Frontal cortex (tissue), 4 donors: Measurements from ENCODE around the gene SUSD2. TPM values are rescaled to one million over a fixed set of nuclear protein-coding genes. Genes with fewer than 3 reads are reported as not detected.
"Not testable (repeated sequence)": the region's sequence is repeated elsewhere in the genome, so short reads cannot be mapped to it uniquely, and the experiment has no call there.

Source experiments
- DNase-seq, 2 donors: peaks; one replicate each; pipeline ENCODE4 v3.0.0; 2012; ENCODE audit warnings: low spot score in 2 of 2
- FAIRE-seq: peaks from 2 replicates; lab custom pipeline; 2012; peaks lifted over from hg19 to GRCh38; lab: Jason Lieb, UNC
- total RNA-seq: library from RNA; depleted of rRNA; stranded (reverse); fragments of >200 nt; gene quantifications from one replicate; pipeline ENCODE4 v1.2.3, GENCODE V29; 2014
- donor health status: control.
- donor health status: control.
- donor health status: control.

Gene SUSD2
- total RNA-seq, 1 donor from 2014 or later, result under 0.01 TPM

DNA sequence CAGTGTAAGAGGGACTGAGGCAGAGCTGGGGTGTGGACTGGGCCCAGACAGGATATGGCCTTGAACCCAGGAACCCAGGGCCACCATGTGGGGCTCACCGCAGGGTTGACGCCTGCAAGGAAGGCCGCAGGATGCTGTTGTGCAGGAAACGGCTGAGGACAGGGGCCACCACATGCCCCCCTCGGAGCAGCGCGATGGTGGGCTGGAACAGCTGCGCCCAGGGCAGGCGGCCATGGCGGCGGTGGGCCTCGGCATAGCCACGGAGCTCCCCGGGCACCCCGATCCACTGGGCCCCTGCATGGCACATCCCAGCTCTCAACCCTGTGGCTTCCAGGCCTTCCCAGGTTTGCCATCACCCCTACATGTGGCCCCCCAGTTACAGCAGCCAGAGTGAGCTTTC lies 51.4 kb downstream of the SUSD2 start:
- FAIRE-seq (no peak), DNase-seq (no peak)

DNA sequence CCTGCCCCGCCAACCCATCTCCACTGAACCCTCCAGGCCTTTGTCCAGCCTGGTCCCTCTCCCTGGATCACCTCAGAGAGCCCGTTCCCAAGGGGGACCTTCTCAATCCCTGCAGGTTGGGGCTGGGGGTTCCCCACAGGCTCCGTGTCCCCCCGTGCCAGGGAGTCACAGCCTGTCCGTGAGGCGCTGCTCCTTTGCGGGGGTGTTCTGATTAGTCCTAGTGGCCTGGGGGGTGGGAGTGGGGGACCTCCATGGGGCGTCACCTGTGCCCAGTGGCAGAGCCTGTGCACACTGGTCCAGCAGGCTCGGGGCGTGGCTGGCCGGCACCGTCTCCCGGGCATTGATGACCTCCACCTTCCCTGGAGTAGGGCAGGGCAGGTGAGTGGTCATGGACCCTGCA lies 51.9 kb downstream of the SUSD2 start:
- FAIRE-seq, result no peak

DNA sequence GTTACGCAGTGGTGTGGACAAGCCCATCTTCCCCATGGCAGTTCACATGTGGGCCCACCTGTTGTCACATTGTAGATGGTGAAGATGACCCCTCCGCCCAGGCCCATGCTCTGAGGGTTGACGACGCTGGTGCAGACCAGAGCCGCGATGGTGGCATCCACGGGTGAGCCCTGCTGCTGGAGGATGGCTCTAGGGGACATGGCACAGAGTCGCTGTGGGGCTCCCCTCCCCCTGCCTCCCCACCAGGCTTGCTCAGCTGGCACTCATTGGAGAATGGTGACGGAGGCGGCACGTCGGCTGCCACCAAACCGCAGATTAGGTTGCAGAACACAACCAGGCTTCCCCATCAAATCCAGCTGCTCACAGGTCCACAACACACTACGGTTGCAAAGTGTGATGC lies 52.5 kb downstream of the SUSD2 start:
- FAIRE-seq (no peak), DNase-seq (no peak)

More for the DNA sequence above, 51.9 kb downstream of the SUSD2 start:
- DNase-seq, result no peak

DNA sequence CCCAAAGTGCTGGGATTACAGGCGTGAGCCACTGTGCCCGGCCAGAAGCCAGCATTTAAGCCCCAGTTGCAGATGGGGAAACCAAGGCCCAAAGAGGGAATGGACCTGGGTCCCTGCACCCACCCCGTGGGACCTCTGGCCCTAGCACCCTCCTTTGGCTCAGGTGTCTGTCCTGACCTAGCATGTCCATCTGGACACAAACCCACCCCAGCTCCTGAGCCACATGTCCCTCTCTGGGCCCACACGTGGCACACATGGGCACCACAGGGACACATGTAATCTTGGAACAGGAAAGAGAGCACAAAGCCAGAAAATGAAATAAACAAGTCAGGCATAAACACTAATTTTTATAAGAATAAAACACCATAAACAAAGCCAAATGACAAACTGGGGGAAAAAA lies 54.0 kb downstream of the SUSD2 start:
- no peak for FAIRE-seq
- DNase-seq, result no peak

DNA sequence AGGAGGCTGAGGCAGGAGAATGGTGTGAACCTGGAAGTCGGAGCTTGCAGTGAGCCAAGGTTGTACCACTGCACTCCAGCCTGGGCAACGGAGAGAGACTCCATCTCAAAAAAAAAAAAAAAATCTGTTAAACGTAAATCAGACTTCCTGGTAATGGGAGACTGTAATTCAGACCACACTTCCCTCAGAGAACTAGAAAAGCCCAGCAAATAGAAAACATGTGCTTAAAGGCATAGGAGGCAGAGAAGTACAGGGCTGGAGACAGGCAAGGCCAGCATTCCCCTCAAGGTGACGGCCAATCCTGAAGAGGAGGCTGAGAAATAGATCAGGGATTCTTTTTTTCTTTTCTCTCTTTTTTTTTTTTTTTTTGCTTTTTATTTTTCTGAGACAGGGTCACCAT lies 55.4 kb downstream of the SUSD2 start:
- DNase-seq, result no peak
- FAIRE-seq, result no peak

DNA sequence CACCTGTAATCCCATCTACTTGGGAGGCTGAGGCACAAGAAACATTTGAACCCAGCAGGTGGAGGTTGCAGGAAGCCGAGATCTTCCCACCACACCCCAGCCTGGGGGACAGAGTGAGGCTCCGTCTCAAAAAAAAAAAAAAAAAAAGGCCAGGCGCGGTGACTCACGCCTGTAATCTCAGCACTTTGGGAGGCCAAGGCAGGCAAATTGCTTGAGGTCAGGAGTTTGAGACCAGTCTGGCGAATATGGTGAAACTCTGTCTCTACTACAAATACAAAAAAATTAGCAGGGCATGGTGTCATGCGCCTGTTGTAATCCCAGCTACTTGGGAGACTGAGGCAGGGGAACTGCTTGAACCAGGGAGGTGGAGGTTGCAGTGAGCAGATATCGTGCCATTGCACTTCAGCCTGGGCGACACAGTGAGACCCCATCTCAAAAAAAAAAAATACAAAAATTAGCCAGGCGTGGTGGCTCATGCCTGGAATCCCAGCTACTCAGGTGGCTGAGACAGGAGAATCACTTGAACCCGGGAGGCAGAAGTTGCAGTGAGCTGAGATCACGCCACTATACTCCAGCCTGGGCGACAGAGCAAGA lies 56.9 kb downstream of the SUSD2 start:
- DNase-seq, FAIRE-seq: not testable (repeated sequence)

Other genes starting within 250 kb of the SUSD2 start
- 2.0 TPM for gene GSTT2B, start 220.3 kb upstream of the SUSD2 start, total RNA-seq
- 3.7 TPM for gene DDTL, start 214.6 kb upstream of the SUSD2 start, total RNA-seq
- 24.9 TPM for gene DDT, start 207.0 kb upstream of the SUSD2 start, total RNA-seq
- 0.41 TPM for gene GSTT2, start 201.4 kb upstream of the SUSD2 start, total RNA-seq
- gene GSTT4, start 176.0 kb upstream of the SUSD2 start, total RNA-seq, result not detected
- gene CABIN1, start 170.2 kb upstream of the SUSD2 start, total RNA-seq, result 30.2 TPM
- 0.41 TPM for gene GGT5, start 63.6 kb downstream of the SUSD2 start, total RNA-seq
- 47.7 TPM for gene SPECC1L, start 89.3 kb downstream of the SUSD2 start, total RNA-seq
- 6.5 TPM for gene ADORA2A, start 246.1 kb downstream of the SUSD2 start, total RNA-seq